Activated CD8-positive, alpha-beta memory T cell treated with anti-CD3 and anti-CD28 coated beads for 1 hour (primary cell): ENCODE results near the gene CD74.

Experiments
- DNase-seq, 2 donors: peaks; one replicate each; pipeline ENCODE4 v3.0.0-alpha.2; 2020; ENCODE audit warnings: low read depth in 1 of 2; ENCODE audit errors: extremely low read depth in 1 of 2

CD74 gene

DNA sequence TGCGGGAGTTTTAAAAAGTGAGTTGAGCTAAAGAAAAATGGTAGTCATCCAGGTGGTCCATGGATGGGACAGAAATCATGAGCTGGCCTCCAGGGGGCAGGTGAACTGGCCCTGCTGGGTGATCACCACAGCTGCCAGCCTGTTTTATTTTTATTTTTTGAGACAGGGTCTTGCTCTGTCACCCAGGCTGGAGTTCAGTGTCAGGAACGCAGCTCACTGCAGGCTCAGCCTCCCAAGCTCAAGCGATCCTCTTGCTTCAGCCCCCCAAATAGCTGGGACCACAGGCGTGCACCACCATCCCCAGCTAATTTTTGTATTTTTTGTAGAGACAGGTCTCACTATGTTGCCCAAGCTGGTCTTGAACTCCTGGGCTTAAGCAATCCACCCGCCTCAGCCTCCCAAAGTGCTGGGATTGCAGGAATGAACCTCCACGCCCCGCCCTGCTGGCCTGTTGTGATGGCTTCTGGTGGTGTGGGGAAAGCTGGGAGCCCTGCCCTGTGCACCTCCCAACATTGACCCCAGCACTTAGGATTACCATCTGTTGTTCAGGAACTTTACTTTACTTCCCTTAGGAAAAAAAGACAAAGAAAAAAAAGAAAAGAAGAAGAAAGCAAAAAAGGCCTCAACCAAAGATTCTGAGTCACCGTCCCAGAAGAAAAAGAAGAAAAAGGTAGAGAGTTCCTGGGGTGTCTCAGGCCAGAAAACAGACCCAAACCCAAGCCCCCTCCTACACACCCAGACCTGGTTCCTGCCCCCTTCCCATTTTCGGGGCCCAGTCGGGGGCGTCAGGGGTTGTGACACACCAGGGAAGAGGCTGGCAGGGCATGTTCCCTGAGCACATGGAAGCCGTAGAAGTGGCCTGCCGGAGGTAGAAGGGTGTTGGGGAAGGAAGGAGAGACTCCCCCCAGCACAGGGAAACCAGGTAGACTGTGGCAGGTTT lies 14.7 kb downstream of the CD74 start:
- no peak for DNase-seq

DNA sequence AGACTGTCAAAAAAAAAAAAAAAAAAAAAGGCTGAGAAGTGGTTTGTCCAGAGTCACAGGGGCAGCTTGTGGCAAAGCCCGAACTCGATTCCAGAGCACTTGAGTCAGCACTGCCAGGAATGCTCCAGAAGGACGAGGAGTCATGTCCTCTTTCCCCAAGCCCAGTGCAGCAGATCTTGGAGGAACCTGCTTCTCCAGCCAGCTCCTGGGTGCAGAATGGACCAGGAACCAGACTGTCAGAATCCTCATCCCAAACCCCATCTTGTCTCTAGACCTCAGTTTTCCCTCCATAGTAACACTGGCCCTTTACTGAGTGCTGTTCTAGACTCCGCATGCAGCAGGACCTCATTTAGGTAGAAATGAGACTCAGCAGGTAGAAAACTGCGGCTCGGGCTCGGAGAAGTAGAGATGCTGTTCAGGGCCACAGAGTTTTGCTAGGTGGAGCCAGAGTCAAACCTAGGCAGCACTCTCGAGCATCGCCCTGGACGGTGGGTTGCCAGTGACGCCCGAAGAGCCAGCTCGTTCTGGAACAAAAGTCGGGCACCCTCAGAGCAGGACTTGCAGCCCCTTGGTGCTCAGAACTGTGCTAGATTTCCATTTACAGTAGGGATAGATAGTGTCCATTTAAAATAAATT lies 15.4 kb downstream of the CD74 start:
- no peak for DNase-seq

DNA sequence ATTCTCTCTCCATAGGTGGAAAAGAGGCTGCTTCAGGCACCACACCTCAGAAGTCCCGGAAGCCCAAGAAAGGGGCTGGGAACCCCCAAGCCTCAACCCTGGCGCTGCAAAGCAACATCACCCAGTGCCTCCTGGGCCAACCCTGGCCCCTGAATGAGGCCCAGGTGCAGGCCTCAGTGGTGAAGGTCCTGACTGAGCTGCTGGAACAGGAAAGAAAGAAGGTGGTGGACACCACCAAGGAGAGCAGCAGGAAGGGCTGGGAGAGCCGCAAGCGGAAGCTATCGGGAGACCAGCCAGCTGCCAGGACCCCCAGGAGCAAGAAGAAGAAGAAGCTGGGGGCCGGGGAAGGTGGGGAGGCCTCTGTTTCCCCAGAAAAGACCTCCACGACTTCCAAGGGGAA lies 16.4 kb downstream of the CD74 start:
- DNase-seq, result no peak

DNA sequence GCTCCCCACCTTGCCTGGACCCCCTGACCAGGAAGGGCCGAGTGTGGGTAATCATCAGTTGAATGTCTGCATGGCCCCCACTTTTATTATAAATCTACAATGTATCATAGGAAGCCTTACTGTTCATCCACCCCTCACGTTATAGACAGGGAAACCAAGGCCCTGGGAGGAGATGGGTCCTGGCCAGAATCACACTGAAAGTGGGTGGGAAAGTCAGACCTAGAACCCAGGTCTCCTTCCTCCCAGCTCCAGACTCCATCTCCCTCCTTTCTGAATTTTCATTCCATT lies 17.1 kb downstream of the CD74 start:
- DNase-seq, result no peak

DNA sequence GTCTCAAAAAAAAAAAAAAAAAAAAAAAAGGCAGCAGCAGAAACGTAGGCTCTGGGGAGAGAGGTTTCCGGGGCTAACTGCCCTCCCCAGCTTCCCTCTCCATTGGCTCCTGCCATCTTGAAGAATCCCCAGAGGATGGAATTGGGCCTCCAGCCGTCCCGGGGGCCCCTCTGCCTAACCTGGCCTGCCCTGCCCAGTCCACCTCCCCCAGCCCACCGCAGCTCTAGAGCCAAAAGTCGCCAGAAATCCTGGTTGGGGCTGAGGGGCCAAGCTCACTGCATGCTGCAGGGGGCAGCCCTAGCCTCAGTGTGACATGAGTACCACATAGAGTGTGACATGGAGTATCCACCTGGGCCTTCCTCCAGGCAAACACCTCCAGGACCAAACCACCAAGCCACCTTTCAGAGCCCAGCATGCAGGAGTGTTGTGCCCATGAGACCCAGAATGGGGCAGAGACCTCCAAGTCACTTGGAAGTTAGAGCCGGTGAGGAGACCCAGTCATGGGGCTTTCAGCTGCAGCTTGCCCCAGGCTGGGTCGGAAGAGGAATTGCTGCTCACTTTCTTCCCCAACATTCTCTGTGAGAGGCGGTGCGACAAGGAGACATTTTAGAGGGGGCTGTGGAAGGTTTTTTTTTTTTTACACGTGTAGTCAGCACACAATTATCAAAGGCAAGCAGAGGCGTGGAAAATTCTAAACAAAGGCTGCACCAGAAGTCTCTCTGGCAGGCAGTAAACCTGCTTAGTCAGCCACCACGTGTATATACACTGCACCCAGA lies 17.6 kb downstream of the CD74 start:
- no peak for DNase-seq

DNA sequence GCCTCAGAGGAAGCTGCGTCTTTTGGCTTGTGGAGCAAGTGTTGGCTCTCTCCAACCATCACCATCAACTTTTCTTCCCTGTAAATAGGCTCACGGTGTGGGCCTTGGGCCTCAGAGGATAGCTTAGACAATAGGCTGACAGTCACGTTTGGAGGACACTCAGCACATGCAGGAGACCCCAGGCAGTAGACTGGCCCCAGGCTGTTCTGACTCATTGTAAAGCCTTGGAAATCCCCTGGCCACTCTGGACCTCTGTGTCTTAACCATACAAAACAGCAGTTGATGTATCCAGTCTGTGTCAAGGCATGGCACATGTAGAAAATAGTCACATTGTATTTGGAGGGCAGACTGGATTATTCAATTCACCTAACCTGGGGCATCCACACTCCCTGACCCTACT lies 18.6 kb downstream of the CD74 start:
- no peak for DNase-seq

DNA sequence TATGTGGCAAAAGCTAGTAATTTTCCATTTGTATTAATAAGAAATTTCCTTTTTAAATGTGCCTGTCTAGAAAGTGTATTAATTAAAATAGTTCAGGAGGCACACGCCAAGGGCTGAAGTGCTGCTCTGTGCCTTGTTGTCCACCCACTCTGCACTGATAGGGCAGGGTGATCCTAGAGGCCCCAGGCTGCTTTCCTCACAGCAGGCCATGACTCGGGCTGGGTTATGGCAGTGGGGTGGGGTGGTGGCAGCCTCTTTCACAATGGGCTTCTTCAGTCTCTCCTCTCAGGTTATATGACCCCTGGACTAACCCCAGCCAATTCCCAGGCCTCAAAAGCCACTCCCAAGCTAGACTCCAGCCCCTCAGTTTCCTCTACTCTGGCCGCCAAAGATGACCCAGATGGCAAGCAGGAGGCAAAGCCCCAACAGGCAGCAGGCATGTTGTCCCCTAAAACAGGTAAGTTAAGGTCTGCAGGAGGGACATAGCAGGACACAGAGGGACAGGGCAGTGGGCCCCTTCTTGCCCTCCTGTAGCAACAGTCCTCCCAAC lies 19.5 kb downstream of the CD74 start:
- no peak for DNase-seq

DNA sequence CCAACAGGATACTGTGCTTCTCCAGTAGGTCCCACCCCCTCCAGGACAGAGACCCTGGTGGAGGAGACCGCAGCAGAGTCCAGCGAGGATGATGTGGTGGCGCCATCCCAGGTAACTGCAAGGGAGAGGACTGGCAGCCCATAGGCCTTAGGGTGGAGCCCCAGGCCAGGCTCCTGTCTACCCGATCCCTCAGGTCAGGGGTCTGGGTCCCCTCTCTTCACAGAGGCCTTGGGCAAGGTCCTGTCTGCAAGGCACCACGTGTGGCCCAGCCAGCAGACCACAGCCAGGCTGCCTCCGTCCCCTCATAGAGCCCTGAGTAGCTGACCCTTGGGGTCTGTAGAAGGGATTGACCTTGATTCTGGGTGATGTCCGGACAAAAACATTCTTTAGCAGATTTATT lies 20.0 kb downstream of the CD74 start:
- no peak for DNase-seq

DNA sequence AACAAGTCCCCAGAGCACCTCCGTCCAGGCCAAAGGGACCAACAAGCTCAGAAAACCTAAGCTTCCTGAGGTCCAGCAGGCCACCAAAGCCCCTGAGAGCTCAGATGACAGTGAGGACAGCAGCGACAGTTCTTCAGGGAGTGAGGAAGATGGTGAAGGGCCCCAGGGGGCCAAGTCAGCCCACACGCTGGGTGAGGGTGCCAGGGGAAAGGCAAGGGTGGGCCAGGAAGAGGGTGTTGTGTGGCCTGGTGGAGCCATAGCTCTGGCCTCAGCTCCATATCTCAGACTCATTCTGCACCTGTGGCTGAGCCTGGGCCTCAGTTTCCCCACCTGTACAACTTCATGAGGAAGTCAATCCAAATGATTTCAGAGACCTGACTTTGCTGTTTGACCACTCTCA lies 20.7 kb downstream of the CD74 start:
- no peak for DNase-seq

DNA sequence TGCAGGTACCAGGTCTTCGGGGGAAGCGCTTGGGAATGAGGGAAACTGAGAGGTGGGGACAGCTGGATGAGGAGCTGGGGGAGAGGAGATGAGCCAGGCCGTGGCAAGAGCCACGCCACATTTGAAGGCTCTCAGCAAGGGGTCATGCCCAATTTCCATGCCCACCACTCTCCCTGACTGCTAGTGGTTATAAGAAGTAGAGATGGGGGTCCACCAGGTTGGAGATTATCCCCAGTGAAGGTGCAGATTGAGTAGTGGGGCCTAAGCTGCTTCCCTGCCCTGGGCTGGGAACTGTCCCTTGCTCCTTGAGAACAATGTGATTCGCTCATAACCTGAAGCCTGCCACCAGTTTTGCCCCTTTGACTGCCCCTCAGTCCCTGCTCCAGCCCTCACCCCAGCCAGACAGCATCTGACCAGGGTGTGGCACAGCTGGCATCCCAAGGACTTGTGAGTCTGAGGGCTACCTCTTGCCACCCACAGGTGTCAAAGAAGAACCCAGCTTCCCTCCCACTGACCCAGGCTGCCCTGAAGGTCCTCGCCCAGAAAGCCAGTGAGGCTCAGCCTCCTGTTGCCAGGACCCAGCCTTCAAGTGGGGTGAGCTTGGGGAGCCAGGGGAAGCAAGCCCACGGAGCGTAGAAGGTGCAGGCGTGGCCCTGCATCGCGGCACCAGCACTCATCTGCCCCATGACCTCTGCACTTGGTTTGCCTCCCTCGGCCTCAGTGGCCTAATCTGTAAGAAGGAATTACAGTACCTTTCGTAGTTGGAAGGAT lies 21.5 kb downstream of the CD74 start:
- DNase-seq, result no peak

DNA sequence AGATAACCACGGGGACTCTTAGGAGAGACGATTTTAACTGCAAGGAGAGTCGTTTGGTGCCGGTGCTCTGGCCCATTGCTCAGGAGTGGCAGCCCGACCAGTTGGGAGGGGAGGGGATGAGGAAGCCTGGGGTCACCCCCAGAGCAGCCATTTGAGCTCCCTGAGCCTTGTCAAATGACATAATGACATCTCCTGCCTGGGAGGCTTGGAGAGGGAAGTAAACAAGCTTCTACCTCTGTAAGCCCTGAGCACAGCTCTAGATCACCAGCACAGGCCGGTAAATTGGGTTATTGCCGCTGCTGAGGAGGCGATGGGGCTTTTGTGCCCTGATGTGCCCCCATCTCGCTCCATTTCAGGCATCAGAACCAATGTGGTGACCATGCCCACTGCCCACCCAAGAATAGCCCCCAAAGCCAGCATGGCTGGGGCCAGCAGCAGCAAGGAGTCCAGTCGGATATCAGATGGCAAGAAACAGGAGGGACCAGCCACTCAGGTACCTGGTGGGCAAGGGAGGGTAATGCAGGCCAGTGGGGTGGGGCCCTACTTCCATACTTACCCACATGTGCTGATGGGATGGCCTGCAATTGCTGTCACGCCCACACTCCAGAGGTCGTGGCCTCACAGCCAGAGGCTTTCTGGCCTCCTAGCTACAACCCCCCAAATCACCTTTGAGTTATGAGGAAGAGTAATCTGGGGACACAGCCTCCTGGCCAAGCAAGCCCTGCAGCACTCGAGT lies 23.0 kb downstream of the CD74 start:
- DNase-seq, result no peak

DNA sequence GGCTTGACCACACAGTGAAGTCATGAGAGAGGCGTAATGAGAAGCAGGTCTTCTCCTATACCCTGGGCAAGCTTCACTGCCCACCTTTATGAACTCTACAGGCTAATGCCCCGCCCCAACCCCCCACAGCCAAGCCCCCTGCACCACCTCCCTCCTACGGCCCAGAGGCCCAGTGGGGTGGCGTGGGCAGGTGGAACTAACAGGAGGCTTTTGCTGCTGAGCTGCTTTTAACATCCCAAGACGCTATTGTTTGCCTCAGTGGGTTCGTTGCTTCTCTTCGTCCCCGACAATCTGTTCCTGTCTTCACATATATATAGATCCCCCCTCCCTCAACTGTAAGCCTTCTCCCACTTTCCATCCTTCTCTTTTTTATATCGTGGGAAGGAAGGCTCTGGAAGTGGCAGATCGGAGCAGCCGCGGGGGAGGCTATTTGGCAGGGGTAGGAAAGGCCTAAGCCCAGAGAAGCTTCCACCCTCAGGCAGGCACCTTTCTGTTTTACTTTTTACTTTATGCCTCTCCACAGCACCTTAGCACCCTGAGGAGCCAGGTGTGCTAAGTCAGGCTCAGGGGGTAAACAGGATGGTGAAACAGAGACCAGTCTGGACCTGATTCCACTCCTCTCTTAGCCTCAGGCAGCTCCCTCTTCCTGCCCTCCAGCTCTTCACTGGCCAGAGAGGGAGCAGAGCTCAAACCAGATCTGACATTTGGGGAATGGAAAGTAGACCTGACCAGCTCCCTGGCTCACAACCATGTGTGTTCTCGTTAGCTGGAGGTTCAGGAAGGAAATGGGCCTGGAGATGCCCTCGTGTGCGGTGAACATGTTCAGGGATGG lies 26.5 kb downstream of the CD74 start:
- no peak for DNase-seq

DNA sequence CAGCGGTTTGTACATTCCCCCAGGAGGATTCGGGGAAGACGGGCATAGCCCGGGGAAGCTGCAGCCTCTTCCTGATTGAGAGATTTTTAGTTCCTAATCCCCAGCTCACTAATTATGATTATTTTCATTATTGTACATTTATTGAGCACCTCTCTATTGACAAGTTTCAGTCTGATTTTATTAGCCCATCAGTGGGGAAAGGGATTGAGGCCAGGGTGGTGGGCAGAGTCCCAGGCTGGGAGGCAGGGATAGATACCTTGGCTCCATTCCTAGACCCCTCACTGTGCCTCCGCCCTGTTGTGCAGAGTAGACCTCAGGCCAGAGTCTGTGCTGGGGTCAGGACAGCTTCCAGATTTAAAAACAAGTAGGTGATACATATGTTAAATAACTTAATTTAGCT lies 28.0 kb downstream of the CD74 start:
- no peak for DNase-seq

DNA sequence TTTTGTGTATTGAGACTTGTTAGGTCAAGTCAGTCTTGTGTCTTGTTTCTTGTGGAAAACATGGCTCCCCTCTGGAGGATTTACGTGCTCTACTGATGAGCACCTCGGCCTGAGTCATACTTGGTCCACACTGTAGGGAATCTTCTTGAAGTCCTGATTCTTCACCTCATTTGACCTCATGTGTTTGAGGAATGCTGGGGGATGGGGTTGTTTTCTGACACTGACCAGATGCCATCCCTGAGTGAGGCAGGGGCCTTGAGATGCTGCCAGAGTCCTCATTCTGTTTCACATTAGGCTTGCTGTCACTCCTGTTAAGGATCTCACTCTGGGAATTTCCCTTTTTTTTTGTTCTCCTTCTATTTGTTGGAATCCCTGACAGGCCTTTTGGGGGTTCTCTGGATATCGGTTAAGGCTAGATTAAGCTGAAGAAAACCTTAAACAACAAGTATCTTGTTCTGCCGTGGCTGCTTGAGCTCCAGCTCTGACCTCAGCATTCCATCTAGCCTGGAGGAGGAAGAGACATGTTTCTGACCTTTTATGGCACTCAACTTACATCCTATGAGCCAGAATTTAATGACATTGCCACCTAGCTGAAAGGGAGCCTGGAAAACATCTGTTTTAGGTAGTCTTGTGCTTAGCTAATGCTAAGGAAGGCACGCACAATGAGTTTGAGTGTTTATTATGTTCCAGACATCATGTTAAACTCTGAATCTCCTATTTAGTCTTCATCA lies 34.6 kb downstream of the CD74 start:
- no peak for DNase-seq

DNA sequence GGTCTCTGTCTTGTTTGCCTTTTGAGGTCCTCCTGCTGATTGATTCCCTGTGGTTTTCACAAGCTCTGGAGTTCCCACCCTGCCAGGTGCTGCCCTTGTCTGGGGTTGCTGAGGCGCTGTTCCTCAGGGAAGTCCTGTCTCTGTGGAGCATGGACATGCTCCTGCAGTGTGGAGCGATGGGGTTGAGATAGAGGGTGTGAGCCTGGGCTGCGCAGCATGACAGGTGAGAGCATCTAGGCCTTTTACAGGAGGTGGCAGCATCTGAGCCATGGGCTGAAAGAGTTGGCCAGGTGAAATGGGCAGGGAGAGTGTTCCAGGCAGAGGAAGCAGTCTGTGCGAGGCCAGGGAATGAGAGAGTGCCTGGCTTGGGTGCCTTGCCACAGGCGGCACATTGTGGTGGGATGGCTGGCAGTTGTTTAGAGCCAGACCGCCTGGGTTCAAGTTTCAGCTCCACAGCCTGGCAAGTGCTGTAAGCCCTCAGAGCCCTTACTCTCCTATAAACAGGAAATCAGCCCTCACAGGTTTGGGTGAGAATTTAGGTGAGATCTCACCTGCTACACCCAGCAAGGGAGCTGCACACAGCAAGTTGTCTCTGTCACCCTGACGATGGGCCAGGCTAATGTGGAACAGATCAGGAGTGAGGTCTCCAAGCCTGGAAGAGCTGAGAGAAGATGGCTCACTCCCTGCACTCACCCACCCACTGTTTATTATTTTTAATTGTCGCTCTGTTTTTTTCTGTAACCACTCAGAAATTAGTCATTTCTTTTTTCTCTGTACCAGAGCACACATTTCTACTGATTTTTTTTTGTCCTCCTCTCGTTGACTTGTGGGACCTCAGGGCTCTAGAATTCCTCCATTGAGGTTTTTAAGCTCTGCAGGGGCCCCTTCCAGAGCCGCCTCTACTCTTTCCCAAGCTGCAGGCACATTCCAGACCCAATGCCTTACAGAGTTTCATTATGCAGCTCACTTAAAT lies 35.6 kb downstream of the CD74 start:
- DNase-seq, result no peak

DNA sequence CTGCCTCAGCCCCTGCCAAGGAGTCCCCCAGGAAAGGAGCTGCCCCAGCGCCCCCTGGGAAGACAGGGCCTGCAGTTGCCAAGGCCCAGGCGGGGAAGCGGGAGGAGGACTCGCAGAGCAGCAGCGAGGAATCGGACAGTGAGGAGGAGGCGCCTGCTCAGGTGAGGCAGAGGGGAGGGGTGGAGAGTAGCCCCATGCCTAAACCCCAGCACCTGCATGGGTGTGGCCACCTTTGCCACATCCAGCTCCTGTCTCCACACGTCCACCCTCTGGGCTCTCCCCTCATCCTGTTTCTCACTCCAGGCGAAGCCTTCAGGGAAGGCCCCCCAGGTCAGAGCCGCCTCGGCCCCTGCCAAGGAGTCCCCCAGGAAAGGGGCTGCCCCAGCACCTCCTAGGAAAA lies 38.1 kb downstream of the CD74 start:
- no peak for DNase-seq

DNA sequence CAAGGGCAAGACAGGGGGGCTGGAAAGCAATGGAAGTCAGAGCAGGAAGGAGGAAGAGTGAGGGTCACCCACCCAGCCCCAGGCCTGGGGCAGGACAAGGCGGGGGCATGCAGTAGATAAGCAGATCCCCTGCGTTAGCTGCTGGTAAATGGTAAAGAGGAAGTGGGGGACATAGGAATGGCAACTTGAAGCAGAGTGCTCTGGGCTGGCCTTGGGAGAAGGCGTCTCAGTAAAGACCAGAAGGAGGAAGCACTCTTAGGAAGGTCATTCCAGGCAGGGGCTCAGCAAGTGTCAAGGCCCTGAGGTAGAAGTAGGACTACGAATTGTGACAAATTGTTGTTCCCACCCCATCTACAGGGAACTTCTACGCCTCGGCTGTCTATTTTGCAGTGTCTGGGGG lies 40.1 kb downstream of the CD74 start:
- no peak for DNase-seq

DNA sequence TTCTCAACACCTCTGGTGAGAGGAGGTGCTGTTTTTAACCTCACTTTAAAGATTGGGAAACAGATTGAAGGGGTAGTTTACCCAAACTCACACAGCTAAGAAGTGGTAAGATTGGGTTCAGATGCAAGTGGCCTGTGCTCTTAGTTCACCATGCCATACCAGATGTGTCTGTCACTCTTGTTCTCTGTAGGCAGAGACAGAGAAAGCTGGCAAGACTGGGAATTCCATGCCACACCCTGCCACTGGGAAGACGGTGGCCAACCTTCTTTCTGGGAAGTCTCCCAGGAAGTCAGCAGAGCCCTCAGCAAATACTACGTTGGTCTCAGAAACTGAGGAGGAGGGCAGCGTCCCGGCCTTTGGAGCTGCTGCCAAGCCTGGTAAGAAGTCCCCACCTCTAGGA lies 44.2 kb downstream of the CD74 start:
- DNase-seq, result no peak
